CD4-positive, alpha-beta T cell treated with Interleukin-6 for 4 hours (primary cell): ENCODE data around the gene SHB.

Experiments
- DNase-seq: peaks from one replicate; pipeline ENCODE4 v3.0.0-alpha.2; 2020; ENCODE audit warnings: mixed read lengths

The SHB gene

GRCh38 chr9:37880916-37881479 is 188.0 kb downstream of the SHB start:
- no peak for DNase-seq

GRCh38 chr9:37876376-37876775 is 192.7 kb downstream of the SHB start:
- no peak for DNase-seq

- no peak for DNase-seq
Measured at GRCh38 chr9:37873955-37874354, 195.1 kb downstream of the SHB start.

GRCh38 chr9:37870799-37871176 is 198.2 kb downstream of the SHB start:
- DNase-seq: no peak

GRCh38 chr9:37870081-37870798 is 198.8 kb downstream of the SHB start:
- no peak for DNase-seq
